ENCODE results near the gene PSMD13.
"Not testable (repeated sequence)": the region's sequence is repeated elsewhere in the genome, so short reads cannot be mapped to it uniquely, and the experiment has no call there.

The PSMD13 gene

GRCh38 chr11:282630-283360, 46.0 kb downstream of the PSMD13 start:
- H3K27ac ChIP-seq: no peak overlapping the region
- no peak for TF ChIP-seq ZFX (IDR thresholded peaks at IDR 0.05)
- TF ChIP-seq CTCF (conservative IDR thresholded peaks at IDR 0.05): no peak

- TF ChIP-seq ZFX (IDR thresholded peaks at IDR 0.05) (no peak), CTCF (conservative IDR thresholded peaks at IDR 0.05) (no peak)
- H3K27ac ChIP-seq: no peak overlapping the region
Measured at GRCh38 chr11:283405-284104, 46.8 kb downstream of the PSMD13 start.

GRCh38 chr11:284105-285020, 47.6 kb downstream of the PSMD13 start:
- TF ChIP-seq CTCF (conservative IDR thresholded peaks at IDR 0.05): no peak
- TF ChIP-seq ZFX (IDR thresholded peaks at IDR 0.05): no peak
- no peak overlapping the region for H3K27ac ChIP-seq

GRCh38 chr11:285021-285893, 48.5 kb downstream of the PSMD13 start:
- TF ChIP-seq ZFX (IDR thresholded peaks at IDR 0.05) (no peak), CTCF (conservative IDR thresholded peaks at IDR 0.05) (no peak)
- H3K27ac ChIP-seq: no peak overlapping the region

GRCh38 chr11:285894-286220, 49.1 kb downstream of the PSMD13 start:
- TF ChIP-seq ZFX (IDR thresholded peaks at IDR 0.05): no peak
- no peak for TF ChIP-seq CTCF (conservative IDR thresholded peaks at IDR 0.05)
- no peak overlapping the region for H3K27ac ChIP-seq

DNA sequence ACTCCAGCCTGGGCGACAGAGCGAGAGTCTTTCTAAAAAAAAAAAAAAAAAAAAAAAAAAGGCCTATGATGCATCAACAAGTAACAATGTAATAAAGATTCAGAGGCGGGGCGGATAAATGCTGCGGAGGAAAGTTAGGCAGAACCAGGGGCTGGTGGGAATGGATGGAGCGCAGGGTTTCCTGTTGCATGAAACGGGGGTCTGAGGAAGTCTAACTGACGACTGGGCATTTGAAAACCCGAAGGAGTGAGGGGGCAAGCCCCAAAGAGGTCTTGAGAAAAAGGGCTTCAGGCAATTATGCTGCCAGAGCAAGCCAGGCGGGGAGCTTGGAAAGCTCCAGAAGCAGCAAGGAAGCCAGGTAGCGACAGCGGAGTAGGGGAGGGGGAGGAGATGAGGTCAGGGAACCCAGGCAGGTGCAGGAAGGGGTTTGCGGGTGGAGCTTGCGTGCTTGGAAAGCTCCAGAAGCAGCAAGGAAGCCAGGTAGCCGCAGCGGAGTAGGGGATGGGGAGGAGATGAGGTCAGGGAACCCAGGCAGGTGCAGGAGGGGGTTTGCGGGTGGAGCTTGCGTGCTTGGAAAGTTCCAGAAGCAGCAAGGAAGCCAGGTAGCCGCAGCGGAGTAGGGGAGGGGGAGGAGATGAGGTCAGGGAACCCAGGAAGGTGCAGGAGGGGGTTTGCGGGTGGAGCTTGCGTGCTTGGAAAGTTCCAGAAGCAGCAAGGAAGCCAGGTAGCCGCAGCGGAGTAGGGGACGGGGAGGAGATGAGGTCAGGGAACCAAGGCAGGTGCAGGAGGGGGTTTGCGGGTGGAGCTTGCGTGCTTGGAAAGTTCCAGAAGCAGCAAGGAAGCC, 50.4 kb downstream of the PSMD13 start:
- not testable (repeated sequence) for H3K27ac ChIP-seq

Measured in C4-2B (cell line).